Fibroblast of gingiva (primary cell): ENCODE data around the gene NNAT.

Experiments used
- DNase-seq: peaks from one replicate; pipeline ENCODE4 v3.0.0-alpha.2; 2011; ENCODE audit warnings: low read depth

Gene NNAT

DNA sequence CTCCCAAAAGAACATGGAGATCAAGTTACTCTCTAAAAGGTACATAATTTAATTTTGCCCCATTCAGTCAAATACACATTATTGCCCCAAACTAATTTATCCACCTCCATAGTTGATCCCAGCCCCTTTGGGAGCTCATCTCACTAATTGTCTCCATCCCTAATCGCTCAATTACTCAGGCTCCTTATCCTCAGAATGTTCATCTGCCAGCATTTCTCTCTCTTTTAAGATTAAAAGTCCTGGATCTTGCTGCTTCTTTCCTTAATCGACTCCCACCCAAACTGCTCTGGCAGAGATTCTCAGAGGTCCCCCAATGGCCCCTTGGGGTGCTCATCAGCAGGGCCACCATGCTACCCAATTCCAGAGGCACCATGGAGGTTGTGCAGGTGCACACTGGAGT is 18.4 kb upstream of the NNAT start:
- no peak for DNase-seq

DNA sequence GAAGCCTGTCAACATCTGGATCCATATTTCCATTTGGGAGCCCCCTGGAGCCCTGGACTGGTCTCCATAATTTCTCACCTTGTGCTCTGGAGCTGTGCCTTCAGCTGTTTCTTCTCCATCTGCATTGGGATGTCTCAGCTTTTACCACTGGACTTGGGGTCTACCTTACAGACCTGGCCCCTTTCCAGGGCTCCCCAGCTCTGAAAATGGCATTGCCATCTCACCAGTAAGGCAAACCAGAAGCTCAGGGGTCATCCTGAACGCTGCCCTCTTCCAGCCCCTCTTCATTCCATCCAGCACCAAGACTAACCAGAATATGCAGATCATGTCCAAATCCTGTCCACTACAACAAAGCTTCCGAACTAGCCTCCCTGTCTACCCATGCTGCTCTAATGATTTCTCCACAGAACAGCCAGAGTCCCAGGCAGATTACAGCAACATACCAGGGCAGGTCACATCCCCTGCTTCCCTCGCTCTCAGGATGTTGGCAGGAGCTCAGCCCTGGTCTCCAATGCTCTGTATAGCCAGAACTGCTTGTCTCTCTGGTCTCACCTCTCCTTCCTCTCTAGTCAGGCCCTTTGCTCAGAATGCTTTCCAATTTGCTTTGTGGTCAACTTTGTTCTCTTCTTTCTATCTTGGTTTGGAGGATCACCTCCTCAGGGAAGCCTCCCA is 17.7 kb upstream of the NNAT start:
- no peak for DNase-seq

DNA sequence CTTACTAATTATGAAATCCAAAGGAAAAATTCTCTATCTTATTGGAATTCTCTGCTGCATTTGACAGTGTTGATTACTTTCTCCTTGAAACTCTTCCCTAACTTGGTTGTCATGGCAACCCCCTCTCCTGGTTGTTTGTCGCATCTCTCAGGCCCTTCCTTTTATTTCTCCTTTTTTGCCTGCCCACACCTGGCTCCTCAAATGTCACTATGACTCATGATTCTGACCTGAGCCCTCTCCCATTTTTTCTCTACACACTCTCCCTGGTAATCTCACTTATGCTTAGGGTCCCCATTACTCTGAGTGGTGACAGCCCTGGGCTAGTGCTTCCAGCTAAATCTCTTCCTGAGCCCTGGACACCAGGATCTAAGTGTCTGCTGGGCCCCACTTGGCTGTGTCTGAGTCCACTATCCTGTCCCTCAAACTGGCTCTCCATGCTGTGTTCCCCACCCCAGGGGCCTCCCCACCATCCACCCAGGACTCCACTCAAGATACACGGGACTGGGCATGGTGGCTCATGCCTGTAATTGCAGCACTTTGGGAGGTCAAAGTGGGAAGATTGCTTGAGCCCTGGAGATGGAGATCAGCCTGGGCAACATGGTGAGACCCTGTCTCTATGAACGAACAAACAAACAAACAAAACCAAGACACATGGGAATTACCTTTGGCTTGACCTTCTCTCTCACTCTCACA is 16.5 kb upstream of the NNAT start:
- DNase-seq = no peak

DNA sequence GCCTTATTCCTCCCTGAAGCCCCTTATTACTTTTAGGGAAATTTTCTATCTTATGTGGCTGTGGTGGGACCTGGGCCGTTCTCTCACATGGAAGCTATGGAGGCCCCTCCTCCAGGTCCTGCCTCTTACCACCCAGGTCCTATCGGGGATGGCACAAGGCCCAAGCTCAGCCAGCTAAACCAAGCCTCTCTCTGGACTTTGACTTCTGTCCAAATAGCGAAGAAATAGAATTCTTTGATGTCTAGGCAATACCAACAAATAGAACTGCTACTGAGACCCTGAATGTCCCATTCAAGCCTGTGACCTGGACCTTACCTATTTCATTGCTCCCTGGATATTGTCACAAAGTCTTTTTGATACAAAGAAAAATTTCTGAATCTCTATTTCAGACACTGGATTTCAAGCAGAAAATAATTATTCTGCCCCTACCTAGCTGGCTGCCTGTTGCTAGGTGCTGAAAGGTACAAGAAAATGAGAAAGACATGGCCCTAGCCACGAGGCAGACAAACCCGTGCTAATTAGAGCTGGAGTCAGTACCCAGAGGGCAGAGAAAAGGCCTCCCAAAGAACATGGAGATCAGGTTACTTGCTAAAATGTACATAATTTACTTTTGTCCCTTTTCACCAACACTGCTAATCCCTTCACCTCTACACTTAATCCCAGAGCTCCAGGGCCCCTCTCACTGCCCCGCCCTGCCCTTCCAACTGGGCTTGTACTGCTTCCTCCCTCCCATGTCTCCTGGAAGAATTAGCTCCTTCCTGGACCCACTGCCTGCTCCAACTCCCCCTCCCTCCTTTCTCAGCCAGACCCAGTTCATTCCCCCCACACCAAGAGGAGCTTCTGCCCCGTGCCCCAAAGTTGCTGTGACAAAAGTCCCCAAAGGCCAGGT is 15.5 kb upstream of the NNAT start:
- no peak for DNase-seq

DNA sequence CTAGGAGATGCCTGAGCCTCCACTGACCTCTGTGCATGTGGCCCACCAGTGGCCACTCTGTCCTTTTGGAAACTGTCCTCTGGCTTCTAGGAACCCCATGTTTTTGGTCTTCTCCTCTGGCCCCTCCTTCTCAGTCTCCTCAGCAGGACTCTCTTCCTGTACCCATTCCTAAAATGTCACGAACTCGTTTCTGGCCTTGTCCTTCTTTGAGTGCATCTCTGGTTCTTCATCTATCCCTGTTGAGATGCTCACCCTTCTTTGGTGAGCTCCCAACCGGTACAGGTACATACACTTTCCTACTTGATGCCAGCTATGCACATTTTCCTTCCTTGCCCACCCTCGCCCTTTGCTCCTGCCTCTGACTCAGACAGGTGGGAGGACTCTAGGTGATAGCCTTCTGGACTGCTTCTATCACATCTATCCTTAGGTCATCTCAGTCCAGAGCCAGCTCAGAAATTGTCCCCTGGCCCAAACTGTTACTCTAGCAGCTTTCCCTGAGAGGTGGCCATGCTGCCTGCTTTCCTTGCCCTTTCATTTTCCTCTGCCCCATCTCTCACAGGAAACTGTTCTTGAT is 14.8 kb upstream of the NNAT start:
- no peak for DNase-seq

DNA sequence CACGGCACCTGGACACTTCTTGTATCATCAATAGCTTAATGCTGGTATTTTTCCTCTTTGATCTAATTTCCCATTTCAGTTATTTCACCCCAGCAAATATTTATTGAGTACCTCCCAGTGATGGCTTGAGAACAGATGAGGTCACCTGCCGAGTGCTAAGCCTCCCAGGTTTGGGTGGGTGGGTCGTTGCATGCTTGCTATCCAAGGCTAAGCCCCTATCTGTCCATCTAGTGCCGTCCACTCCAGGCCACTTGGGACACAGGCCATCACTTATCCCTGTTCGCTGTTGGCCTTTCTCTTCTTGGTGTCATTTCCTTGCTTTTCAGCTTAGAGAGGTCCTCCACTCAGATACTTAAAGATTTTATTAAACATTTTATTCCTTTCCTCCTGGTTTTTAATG is 10.8 kb upstream of the NNAT start:
- DNase-seq = no peak

DNA sequence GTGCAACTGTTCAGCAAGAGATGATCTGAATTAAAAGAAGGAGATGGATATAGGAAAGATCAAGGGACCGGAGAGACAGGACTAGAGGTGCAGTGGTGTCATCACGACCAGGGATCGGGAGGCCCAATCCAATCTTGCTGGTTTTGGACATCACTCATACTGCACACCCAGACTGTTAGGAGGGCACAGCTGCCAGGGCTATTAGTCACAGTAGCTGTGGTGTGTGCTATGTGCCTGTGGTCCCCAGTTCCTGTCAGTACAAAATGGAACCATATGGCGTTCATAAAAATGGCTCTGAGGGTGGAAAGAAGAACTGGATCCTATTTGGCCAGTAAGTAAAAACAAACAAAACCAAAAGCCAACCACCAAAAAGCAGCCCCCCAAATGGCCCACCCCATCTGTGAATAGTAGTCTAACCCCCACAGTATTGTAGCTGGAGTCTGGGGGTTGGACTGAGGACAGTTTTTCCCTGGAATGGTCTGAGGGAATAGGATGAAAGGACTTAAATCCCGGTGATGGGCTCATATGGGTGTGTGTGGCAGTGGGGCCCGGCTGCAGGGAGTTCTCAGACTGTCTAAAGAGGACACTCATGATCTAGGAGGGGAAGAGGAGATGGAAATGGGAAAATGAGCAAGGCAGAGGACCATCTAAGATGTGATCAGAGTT is 9.3 kb upstream of the NNAT start:
- DNase-seq = peak; percentile 83

DNA sequence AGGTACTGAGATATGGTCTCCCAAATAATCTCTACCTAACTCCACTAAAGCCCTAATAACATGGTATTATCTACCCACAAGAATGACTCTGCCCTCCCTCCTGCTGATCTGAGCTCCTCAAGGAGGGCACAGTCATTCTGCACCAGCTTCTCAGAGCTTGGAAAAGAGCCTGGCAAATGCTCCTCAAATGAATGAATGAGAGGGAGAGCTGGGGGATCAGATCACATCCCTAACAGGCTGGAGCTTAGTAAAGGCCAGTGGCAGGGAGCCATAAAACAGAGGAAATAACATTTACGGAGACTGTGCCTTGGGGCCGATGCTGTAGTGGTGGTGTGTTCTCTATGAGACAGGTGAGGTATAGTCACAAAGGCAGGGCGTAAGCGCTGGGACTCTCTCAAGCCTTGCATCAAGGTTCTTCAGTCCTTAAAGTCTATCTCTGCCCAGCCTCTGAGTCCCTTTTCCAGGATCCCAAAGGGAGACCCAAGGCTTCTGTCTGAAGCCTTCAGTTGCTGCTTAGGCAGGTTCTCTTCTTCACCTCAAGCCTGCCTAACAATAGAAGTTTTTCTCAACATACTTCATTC is 7.2 kb upstream of the NNAT start:
- no peak for DNase-seq

DNA sequence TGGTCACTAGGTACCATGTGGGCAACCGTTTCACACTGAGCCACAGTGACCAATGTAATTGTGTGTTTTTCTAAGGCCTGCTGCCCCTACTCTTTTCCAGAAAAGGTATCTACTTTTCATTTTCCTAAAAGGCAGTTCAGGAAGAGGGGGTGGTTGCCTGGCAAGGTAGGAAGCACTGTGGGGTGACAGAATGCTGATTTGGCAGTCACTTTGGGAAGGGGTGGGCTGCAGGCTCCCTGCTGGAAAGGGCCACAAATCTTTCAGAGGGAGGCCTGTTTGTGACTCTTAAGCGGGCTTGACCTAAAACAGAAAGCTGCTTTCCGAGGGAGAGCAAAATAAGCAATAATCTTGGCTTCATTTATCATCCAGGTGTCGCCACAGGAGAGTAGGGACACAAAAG is 5.2 kb upstream of the NNAT start:
- no peak for DNase-seq

DNA sequence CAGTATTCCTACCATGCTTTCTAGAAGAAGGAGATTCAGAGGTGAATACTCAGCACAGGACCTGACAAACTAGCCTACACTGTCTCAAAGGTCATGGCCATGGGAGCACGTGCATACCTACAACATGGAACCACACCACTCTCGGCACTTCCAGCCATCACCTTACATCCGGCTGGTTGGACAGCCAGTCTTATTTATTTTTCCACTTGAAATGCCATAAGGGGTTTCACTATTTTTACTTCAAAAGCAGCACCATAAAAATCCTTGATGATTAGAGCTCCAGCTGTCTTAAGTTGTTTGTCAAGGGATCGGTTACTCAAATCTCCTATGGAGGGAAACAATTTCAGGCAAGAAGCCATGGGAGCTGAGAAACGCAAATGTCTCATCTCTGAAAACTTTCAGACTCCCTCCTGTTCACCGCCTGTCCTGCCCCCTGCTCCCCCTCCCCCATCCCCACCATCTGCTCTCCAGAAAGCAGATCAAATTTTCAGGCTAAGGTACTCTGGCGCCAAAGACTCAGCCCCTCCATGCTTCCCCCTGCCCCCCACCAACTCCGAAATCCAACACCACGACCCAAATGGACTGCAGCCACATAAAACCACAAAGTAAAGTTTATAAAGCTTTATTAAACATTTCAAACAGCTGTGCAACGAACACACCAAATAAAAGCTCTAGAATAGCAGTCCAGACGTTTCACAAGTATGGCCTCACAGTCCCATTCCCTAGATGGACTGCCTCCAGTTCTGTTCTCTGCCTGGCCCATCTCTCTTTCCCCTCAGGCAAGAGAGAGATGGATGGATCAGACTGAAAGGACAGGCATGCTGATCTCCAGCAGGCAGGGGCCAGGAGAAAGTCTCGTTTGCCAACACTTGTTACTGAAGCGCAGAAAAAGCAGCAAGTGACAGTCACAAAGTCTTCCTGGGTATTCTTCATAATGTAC is 4.0 kb upstream of the NNAT start:
- DNase-seq = peak; percentile 80

DNA sequence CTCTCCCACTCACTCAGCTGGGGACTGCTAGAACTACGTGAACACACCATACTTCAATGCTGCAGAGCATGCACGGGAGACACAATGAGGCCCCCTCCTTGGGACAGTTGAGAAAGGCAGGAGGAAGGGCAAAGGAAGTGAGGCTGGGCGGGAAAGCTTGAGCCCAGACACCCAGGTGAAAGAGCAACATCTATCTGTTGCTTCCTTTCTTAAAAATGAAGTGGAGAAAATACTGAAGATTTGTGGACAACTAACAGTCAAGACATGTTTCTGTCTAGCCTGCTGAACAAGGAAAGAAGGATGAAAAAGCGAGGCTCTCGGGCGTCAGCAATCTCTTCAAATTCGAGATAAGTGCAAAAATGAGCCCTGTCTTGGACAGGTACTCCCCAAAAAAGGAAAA is 3.0 kb upstream of the NNAT start:
- no peak for DNase-seq

DNA sequence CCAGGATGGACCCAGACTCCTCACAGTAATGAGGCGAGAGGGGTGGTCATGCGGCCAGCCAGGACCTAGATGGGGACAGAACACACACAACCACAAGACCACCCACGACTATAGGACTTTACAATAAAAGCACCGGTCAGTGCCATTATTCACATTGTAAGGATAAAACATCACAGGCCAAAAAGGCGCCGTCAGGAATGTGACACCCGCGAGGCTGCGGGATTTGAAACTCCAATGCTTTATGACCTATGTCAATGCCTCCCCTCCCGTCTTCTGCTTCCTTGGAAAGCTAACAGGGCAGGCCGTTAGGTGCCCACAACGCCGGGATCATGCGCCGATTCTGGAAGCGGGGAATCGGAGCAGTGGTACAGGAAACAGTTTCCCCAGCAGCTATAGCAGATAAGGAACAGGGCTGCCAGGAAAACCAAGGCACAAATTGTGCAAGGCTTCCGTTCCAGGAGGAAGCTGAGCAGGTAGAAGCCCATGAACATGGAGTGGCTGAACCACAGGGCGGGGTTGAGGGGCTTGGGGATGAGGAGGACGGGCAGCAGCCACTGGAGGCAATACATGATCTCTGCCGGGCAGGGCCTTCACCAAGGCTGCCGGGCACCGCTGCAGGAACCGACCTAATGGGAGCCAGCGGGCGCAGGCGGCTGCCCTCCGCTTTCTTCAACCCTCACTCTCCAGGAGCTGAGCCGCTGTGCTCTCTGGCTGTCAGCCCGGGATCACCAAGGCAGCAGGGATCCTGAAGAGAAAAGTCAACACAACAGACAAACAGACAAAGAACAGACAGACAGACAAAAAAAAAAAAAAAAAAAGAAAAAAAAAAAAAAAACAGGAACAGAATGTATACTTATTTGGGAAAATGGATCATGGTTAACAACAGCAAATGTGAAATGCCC is 2.2 kb upstream of the NNAT start:
- no peak for DNase-seq

DNA sequence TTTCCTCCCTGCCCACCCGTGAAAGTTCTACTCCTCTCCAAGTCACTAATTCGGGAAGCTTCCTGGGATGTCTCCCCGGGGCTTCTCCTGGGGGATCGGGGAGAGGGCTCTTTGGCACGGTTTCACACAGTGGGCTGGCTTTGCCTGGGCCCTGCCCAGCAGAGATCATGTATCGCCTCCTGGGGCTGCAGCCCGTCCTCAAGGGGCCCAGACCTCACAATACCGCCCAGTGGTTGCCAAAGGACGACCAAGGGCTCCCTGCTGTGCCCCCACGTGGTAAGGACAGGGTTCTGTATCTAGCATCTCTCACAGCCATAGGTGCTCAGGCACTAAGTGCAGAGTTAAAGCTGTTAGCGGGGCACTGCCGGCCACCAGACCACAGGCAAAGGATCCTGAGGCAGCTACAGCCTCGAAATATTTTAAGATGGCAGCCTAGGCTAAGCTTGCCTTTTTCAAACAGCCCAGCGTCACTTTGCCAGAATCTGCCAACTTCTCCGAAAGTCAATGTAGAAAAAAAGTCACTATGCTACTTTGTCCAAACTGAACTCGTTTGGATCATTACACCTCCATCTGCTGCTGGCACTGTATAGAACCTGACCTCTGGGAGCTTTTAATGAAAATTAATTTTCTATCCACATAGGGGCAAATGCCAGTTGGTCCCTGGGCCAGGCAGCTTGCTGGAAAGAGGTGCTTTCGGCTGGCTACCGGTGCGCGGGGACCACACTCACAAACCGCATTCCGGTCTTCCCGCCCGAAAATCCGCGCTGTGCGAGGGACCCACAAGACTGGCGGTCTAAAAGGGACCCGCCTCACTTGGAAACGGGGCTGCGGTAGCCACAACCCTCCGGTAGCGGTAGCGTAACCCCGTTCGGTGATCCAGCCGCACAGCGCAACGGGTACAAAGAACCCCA is 1.3 kb upstream of the NNAT start:
- no peak for DNase-seq

DNA sequence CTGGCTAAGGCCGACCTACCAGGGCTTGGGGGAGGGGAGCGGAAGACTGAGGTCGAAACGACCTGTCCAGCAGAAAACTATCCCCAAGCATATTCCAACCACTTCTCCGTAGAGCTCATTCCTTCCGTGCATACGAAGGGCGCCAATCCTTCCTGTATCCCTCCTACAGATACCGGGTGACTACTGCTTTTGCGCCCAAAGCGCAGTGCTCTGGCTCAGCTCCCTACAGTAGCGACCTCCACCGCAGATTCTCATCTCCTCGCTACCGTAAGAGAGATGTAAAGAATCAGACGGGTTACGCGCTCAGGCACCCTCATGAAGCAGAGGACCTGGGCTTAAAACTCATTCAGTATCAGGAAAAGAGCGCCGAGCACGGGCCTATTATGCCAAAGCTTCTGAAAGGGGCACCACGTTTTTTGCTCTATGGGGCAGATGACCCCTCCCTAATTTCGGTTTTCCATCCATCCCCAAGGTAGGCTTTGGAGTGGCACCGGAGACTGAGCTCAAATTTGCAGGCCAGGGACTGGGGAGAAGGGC is 563 bp upstream of the NNAT start:
- DNase-seq = no peak

DNA sequence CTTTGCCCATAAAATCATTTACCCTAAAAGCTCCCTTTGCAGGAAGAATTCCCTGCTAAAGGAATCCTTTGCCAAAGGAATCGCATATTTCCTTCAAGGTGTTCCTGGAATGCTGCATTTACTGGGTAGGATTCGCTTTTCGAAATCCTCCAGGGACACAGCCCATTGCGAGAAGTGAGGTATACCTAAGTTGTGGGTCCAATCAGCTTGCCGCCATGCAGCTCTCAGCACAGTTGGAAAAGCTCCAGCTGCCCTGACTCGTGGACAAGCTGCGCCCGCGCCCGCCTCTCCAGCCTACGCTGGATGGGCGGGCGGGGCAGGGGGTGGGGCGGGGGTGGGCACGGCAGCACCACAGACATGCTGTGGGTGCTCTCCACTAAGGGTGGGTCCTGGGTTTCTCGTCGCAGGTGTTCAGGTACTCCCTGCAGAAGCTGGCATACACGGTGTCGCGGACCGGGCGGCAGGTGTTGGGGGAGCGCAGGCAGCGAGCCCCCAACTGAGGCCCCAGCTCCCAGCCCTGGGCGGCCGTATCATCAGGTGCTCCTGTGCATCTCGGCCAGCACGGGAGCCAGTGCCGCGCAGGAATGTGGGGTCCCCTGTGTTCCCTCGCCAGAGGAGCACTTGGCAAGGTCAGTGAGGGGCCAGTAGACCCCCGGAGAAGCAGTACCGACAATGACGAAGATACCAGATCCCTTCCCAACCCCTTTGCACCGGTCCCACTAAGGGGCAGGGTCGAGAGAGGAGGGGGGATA is 1.4 kb downstream of the NNAT start:
- DNase-seq = no peak

DNA sequence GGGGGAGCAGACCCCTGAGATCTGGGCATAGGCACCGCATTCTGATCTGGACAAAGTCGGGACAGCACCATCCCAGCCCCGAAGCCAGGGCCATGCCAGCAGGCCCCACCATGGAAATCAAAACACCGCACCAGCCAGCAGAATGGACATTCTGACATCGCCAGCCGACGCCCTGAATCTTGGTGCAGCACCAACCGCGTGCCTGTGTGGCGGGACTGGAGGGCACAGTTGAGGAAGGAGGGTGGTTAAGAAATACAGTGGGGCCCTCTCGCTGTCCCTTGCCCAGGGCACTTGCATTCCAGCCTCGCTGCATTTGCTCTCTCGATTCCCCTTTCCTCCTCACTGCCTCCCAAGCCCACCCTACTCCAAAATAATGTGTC is 2.0 kb downstream of the NNAT start:
- no peak for DNase-seq

DNA sequence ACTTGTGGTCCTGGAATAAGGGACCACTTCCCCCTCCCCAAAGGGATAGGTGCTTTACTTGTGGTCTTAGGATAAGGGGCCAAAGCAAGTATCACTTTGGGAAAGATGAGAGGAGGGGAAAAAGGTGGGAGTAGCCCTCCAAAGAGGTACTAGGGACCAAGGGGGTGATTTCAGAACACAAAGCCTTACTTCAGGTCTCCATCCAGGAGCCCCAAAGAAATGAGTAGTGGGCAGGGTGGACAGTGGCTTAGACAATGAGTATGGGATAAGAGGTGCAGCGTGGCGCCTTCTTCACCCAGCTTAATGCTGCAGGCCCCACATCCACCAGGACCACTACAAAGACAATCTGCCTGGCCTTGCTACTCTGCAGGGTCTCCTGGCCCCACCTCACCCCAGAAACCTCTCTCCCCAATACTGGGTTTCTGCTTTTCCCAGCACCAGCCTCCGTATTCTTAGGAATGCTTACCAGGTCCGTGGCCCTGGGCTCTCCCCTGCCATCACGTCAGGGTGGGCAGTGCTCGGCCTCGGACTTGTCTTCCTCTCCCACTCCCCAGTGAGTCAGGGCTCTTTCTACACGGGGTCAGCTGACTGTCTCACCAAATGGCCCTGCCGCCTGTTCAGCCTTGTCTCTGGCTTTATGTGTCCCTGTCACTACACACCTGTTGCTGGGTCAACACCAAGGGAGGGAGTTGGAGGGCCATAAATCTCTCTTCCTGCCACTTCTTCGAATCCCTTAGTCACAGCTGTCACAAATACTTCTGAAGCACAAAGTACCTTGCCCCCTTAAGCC is 3.1 kb downstream of the NNAT start:
- DNase-seq = no peak
